ENCODE results near the gene DOCK2. TPM values are rescaled to one million over a fixed set of nuclear protein-coding genes. Genes with fewer than 3 reads are reported as not detected.

Gene DOCK2
- total and polyA plus RNA-seq, 2 donors (not counting 3 experiments of a cell fraction or from before 2014, with no cell fraction given): 0.62 to 4.8 TPM

DNA sequence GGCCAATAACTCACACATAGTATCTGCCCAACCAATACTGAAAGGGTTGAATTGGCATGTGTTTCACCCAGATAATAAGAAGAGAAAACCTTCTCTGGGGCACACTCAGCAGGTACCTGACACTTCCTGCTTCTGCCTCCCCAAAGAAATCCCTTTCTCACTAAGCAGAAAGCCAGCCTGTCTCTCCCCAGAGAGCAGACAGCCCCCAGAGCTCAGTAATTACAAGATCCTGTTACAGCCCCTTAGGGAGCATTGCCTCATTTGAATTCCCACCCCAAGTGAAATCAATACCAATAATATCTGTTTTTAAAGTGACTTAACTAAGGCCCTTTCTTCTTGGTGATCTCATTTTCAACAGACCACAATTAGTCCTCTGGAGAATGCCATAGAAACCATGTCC is 430.1 kb downstream of the DOCK2 start:
- POLR2A ChIA-PET: no interaction called here

More for the DNA sequence above, 430.1 kb downstream of the DOCK2 start:
- TF ChIP-seq FOS (IDR thresholded peaks at IDR 0.05; ENCODE audit: borderline replicate concordance, insufficient read depth, low read length): no peak
- TF ChIP-seq, protein P1, sequence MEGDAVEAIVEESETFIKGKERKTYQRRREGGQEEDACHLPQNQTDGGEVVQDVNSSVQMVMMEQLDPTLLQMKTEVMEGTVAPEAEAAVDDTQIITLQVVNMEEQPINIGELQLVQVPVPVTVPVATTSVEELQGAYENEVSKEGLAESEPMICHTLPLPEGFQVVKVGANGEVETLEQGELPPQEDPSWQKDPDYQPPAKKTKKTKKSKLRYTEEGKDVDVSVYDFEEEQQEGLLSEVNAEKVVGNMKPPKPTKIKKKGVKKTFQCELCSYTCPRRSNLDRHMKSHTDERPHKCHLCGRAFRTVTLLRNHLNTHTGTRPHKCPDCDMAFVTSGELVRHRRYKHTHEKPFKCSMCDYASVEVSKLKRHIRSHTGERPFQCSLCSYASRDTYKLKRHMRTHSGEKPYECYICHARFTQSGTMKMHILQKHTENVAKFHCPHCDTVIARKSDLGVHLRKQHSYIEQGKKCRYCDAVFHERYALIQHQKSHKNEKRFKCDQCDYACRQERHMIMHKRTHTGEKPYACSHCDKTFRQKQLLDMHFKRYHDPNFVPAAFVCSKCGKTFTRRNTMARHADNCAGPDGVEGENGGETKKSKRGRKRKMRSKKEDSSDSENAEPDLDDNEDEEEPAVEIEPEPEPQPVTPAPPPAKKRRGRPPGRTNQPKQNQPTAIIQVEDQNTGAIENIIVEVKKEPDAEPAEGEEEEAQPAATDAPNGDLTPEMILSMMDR (IDR thresholded peaks at IDR 0.05; ENCODE audit: extremely low read depth in 1 of 2, insufficient read depth in 1 of 2, low read depth in 1 of 2, low read length in 2 of 2): no peak
- TF ChIP-seq EZH2 (IDR thresholded peaks at IDR 0.05; ENCODE audit: borderline replicate concordance, low read depth, low read length, severe bottlenecking): no peak
- TF ChIP-seq JUN (IDR thresholded peaks at IDR 0.05; ENCODE audit: borderline replicate concordance, insufficient read depth, insufficient read length, low read depth): no peak
- no peak for TF ChIP-seq POLR2AphosphoS5 (IDR thresholded peaks at IDR 0.05; ENCODE audit: insufficient read depth, low read depth, low read length)
- TF ChIP-seq POLR2A (IDR thresholded peaks at IDR 0.05; ENCODE audit: low read depth, low read length): no peak
- TF ChIP-seq, protein P2, sequence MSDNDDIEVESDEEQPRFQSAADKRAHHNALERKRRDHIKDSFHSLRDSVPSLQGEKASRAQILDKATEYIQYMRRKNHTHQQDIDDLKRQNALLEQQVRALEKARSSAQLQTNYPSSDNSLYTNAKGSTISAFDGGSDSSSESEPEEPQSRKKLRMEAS (IDR thresholded peaks at IDR 0.05; ENCODE audit: insufficient read depth, insufficient read length): no peak
- H3K4me3 ChIP-seq (replicated peaks in 1 of 3; ENCODE audit: insufficient read depth in 1 of 3, low read depth in 1 of 3, low read length in 3 of 3): no peak overlapping the region
- intact Hi-C loops (cut with micrococcal nuclease): no loop called here
- no peaks in the 10 kb centered on the region for H3K79me2 ChIP-seq (ENCODE audit: control insufficient read depth, insufficient read depth, low read length)
- H3K9ac ChIP-seq (replicated peaks; ENCODE audit: extremely low read depth, insufficient read depth, low read length): no peak overlapping the region
- DNase-seq (ENCODE audit: low read depth, low spot score): no peak
- BruUV-seq (replicated peaks): no TSS peak
- CTCF ChIA-PET: interaction anchor here (1.0 to 2.2 kb wide), 5 partner anchors 10 to 365 kb away, joined by 3 to 8 read pairs (median 4); partner anchors contain the start of gene INSYN2B
- no peak overlapping the region for H3K4me2 ChIP-seq (ENCODE audit: insufficient read depth, low read length)
- H3K27me3 ChIP-seq (ENCODE audit: control insufficient read depth in 2 of 2, insufficient read depth in 2 of 2, low read length in 2 of 2): no peaks in the 10 kb centered on the region
- H3K9me1 ChIP-seq (replicated peaks; ENCODE audit: control insufficient read depth, extremely low read depth, insufficient read depth, low read length): no peaks in the 10 kb centered on the region
- no peak overlapping the region for H2AFZ ChIP-seq (ENCODE audit: low read depth, low read length)
- H4K20me1 ChIP-seq (replicated peaks; ENCODE audit: control insufficient read depth, extremely low read depth, insufficient read depth, low read length): no peaks in the 10 kb centered on the region
- H3K4me1 ChIP-seq (ENCODE audit: control insufficient read depth, extremely low read depth, insufficient read depth, low read length): peaks cover 11% of the 10 kb centered on the region
- FAIRE-seq: no peak
- H3K9me3 ChIP-seq (replicated peaks; ENCODE audit: control insufficient read depth, insufficient read depth, low read length): no peaks in the 10 kb centered on the region
- dilution Hi-C loops (cut with MboI; ENCODE audit: extremely low pct_ligation_motif_present, low sequenced_read_pairs): no loop called here
- no peak overlapping the region for H3K27ac ChIP-seq (ENCODE audit: insufficient read depth, low read depth, low read length)
- H3K36me3 ChIP-seq (ENCODE audit: control insufficient read depth in 2 of 2, extremely low read depth in 1 of 2, insufficient read depth in 2 of 2, low read length in 2 of 2): no peaks in the 10 kb centered on the region
